GM12878 (cell line): Measurements from ENCODE around the gene RCE1. TPM values are rescaled to one million over a fixed set of nuclear protein-coding genes. Genes with fewer than 3 reads are reported as not detected.

Experiments used
- ATAC-seq: fragments of 200-7000 bp; cut with Tn5 transposase; 3 replicates; pipeline ENCODE4 v1.9.1; 2020; ENCODE audit warnings: mild to moderate bottlenecking, moderate library complexity
- BruUV-seq: library from RNA; stranded (reverse); fragments of 400-500 nt; replicated peaks from 2 replicates; lab custom pipeline; 2021; lab: Mats Ljungman, UMichigan
- CTCF ChIA-PET: fragments of 300-600 bp; sonication (Branson Sonifier 250); formaldehyde crosslinking; extraction: SDS; loops from one replicate; lab custom pipeline; 2021; ENCODE audit warnings: inconsistent platforms; lab: Yijun Ruan, JAX
- POLR2A ChIA-PET: fragments of 350-600 bp; formaldehyde crosslinking; extraction: SDS; loops from one replicate; lab custom pipeline; 2021; ENCODE audit warnings: inconsistent platforms; lab: Charles Lee
- RAD21 ChIA-PET: fragments of 300-600 bp; sonication (Branson Sonifier 250); formaldehyde crosslinking; loops from one replicate; lab custom pipeline; 2023; ENCODE audit warnings: antibody characterized with exemption; ENCODE audit not compliant: unreplicated experiment; lab: Charles Lee
- SMC1A ChIA-PET: fragments of 300-600 bp; sonication (Branson Sonifier 250); formaldehyde crosslinking; loops from one replicate; lab custom pipeline; 2023; ENCODE audit not compliant: unreplicated experiment, uncharacterized antibody; lab: Charles Lee
- DNase-seq: peaks from one replicate; pipeline ENCODE4 v3.0.0-alpha.2; 2011; ENCODE audit warnings: low read depth, low spot score
- FAIRE-seq: peaks from 3 replicates; lab custom pipeline; 2011; peaks lifted over from hg19 to GRCh38; lab: Jason Lieb, UNC
- H2AFZ ChIP-seq: 2 replicates; pipeline ENCODE4 v1.6.0; 2011; ENCODE audit warnings: low read depth, low read length, control low read depth; ENCODE audit not compliant: control insufficient read depth
- H3K27ac ChIP-seq: 2 replicates; pipeline ENCODE4 v1.5.1; 2011; ENCODE audit warnings: control low read depth; ENCODE audit not compliant: control insufficient read depth, insufficient read depth
- H3K27me3 ChIP-seq, 2 experiments: replicated peaks in 1 of 2; 2 replicates each; pipeline versions ENCODE4 v1.6.0 to v1.6.1; 2011; ENCODE audit warnings: low read length in 1 of 2; ENCODE audit not compliant: control insufficient read depth in 2 of 2, insufficient read depth in 2 of 2
- H3K36me3 ChIP-seq, 2 experiments: 2 replicates each; pipeline ENCODE4 v1.5.1; 2011; ENCODE audit warnings: low read length in 1 of 2; ENCODE audit not compliant: control insufficient read depth in 2 of 2, insufficient read depth in 2 of 2
- H3K4me1 ChIP-seq: 2 replicates; pipeline ENCODE4 v1.6.1; 2011; ENCODE audit warnings: mild to moderate bottlenecking, low read length, moderate library complexity, mixed read lengths; ENCODE audit not compliant: control insufficient read depth, insufficient read depth
- H3K4me2 ChIP-seq: 2 replicates; pipeline ENCODE4 v1.6.0; 2011; ENCODE audit warnings: control low read depth; ENCODE audit not compliant: control insufficient read depth, insufficient read depth
- H3K4me3 ChIP-seq: fragments of 200-600 bp; sonication (generic); 2 replicates; pipeline ENCODE4 v1.5.1; 2016
- H3K79me2 ChIP-seq: 2 replicates; pipeline ENCODE4 v1.6.0; 2011; ENCODE audit warnings: low read length; ENCODE audit not compliant: control insufficient read depth, insufficient read depth
- H3K9ac ChIP-seq: 2 replicates; pipeline ENCODE4 v1.8.0; 2011; ENCODE audit warnings: low read length, control low read depth, mixed read lengths; ENCODE audit not compliant: control insufficient read depth, insufficient read depth
- H3K9me3 ChIP-seq: replicated peaks from 3 replicates; pipeline ENCODE4 v1.5.1; 2011; ENCODE audit warnings: mild to moderate bottlenecking, low read length; ENCODE audit not compliant: control insufficient read depth, insufficient read depth
- H4K20me1 ChIP-seq: 2 replicates; pipeline ENCODE4 v1.6.0; 2011; ENCODE audit not compliant: control insufficient read depth, insufficient read depth
- ATF7 ChIP-seq: fragments of 450-650 bp; IDR thresholded peaks from 2 replicates; pipeline ENCODE4 v1.6.1; 2016; ENCODE audit warnings: low read depth, mild to moderate bottlenecking
- BCL11A ChIP-seq: IDR thresholded peaks from 2 replicates; pipeline ENCODE4 v1.6.1; 2011; ENCODE audit warnings: low read depth, low read length
- GATAD2B ChIP-seq: fragments of 450-650 bp; conservative IDR thresholded peaks from 2 replicates; pipeline ENCODE4 v1.6.1; 2017; ENCODE audit warnings: low read depth, mild to moderate bottlenecking, moderate library complexity
- HCFC1 ChIP-seq: fragments of 150-350 bp; IDR thresholded peaks from 2 replicates; pipeline ENCODE4 v1.6.1; 2014; ENCODE audit warnings: low read length
- HDAC2 ChIP-seq: fragments of 200-600 bp; sonication (generic); IDR thresholded peaks from 2 replicates; pipeline ENCODE4 v1.6.1; 2017
- IRF4 ChIP-seq: IDR thresholded peaks from 2 replicates; pipeline ENCODE4 v1.6.1; 2011; ENCODE audit warnings: low read depth, low read length
- LARP7 ChIP-seq: fragments of 450-650 bp; IDR thresholded peaks from 2 replicates; pipeline ENCODE4 v1.6.1; 2017; ENCODE audit warnings: mild to moderate bottlenecking
- NKRF ChIP-seq: fragments of 450-650 bp; conservative IDR thresholded peaks from 2 replicates; pipeline ENCODE4 v1.6.1; 2017; ENCODE audit warnings: mild to moderate bottlenecking, moderate library complexity
- PAX5 ChIP-seq: IDR thresholded peaks from 2 replicates; pipeline ENCODE4 v1.6.1; 2011; ENCODE audit warnings: low read depth, low read length, borderline replicate concordance
- POLR2AphosphoS5 ChIP-seq: IDR thresholded peaks from 2 replicates; pipeline ENCODE4 v1.6.1; 2011; ENCODE audit warnings: mild to moderate bottlenecking, low read length, inconsistent platforms
- RELA ChIP-seq: fragments of 450-650 bp; IDR thresholded peaks from 2 replicates; pipeline ENCODE4 v1.8.0; 2014; ENCODE audit warnings: borderline replicate concordance; ENCODE audit not compliant: partially characterized antibody
- RELB ChIP-seq: fragments of 450-650 bp; IDR thresholded peaks from 2 replicates; pipeline ENCODE4 v1.6.1; 2017; ENCODE audit warnings: low read depth, mild to moderate bottlenecking, moderate library complexity
- SMC3 ChIP-seq: IDR thresholded peaks from 2 replicates; pipeline ENCODE4 v1.6.1; 2011; ENCODE audit warnings: low read length, improper control_type of control experiment, borderline replicate concordance
- SP1 ChIP-seq: IDR thresholded peaks from one replicate; pipeline ENCODE4 v1.6.1; 2011; ENCODE audit warnings: low read depth, low read length
- WRNIP1 ChIP-seq: IDR thresholded peaks from 2 replicates; pipeline ENCODE4 v1.6.1; 2011; ENCODE audit warnings: low read depth, low read length, improper control_type of control experiment, borderline replicate concordance
- WGBS: methylation state at CpG from one replicate; pipeline ENCODE4 v1.1.6; 2016; ENCODE audit warnings: low lambda C conversion rate; ENCODE audit not compliant: insufficient replicate concordance, insufficient coverage; ENCODE audit errors: missing lambda C conversion rate; 5-methylcytosine and 5-hydroxymethylcytosine counted together
- in situ Hi-C: fragments of 300-500 bp; cut with MboI; formaldehyde crosslinking; loops from 9 replicates; pipeline ENCODE4 v1.14.3; 2018; ENCODE audit warnings: mixed read lengths
- intact Hi-C: fragments of 100-400 bp; cut with micrococcal nuclease; formaldehyde crosslinking; loops from one replicate; pipeline ENCODE4 v1.14.2; 2022; ENCODE audit not compliant: unreplicated experiment
- polyA plus RNA-seq, 11 experiments: library from polyadenylated mRNA; depleted of rRNA in 4 of 11; unstranded in 6 of 11; stranded (reverse) in 5 of 11; fragments of >200 nt; fragmentation: Nextera tagmentation in 4 of 11; fragmentation: Illumina TruSeq in 1 of 11; extraction: Ambion mirVana in 4 of 11; extraction: Trizol in 1 of 11; gene quantifications; 1 replicate in 1 of 11; 2 replicates in 10 of 11; pipeline versions ENCODE4 v1.2.1 to v1.2.3, GENCODE V29; 2011 to 2016; ENCODE audit warnings: inconsistent platforms in 2 of 11, missing spikeins in 2 of 11, low read depth in 1 of 11
- total RNA-seq, 4 experiments: library from RNA; depleted of rRNA in 3 of 4; stranded (reverse); fragments of >200 nt in 3 of 4; fragmentation: Illumina TruSeq in 1 of 4; extraction: Trizol in 1 of 4; gene quantifications; 2 replicates each; pipeline versions ENCODE4 v1.2.1 to v1.2.3, GENCODE V29; 2013 to 2021

RCE1 gene
- total and polyA plus RNA-seq, 10 of the 15 experiments (the other 5 are each of a cell fraction or from before 2014, with no cell fraction given) = 0.79 to 32.9 (median 16.4) TPM

GRCh38 chr11:66854231-66854661 lies 11.0 kb downstream of the RCE1 start:
- no peak for FAIRE-seq
- CTCF ChIA-PET = interaction anchor here (1.0 to 1.5 kb wide), 2 partner anchors 9 to 10 kb away, joined by 3 read pairs; no protein-coding TSS in a partner anchor

GRCh38 chr11:66854729-66855211 lies 11.5 kb downstream of the RCE1 start:
- SMC1A ChIA-PET = interaction anchor here (1.1 to 2.2 kb wide), 2 partner anchors 12 to 26 kb away, joined by 3 to 14 read pairs; partner anchors contain the start of gene RCE1
- 90% methylated on average over 15 of the region's 15 CpGs for WGBS
- Histone ChIP-seq H3K9ac (no peak overlapping the region), H3K4me1 (peaks cover 6% of the 10 kb centered on the region), H3K27ac (no peak overlapping the region), H3K79me2 (peaks cover 8% of the 10 kb centered on the region), H4K20me1 (no peaks in the 10 kb centered on the region), H3K36me3 (no peaks in the 10 kb centered on the region), H3K4me2 (no peak overlapping the region), H3K27me3 (no peaks in the 10 kb centered on the region), H2AFZ (no peak overlapping the region), H3K4me3 (no peak overlapping the region), H3K9me3 (no peaks in the 10 kb centered on the region)
- no peak for DNase-seq
- in situ Hi-C loops = no loop called here
- intact Hi-C loops = no loop called here
- TF ChIP-seq LARP7 = no peak
- TF ChIP-seq RELB = no peak
- TF ChIP-seq SP1 = no peak
- TF ChIP-seq NKRF = no peak
- no peak for TF ChIP-seq ATF7
- TF ChIP-seq GATAD2B = no peak
- no peak for TF ChIP-seq HDAC2
- TF ChIP-seq SMC3 = no peak
- TF ChIP-seq HCFC1 = no peak
- no peak for TF ChIP-seq BCL11A
- TF ChIP-seq POLR2AphosphoS5 = no peak
- TF ChIP-seq RELA = no peak
- no peak for TF ChIP-seq IRF4
- ATAC-seq = no peak
- no peak for FAIRE-seq
- POLR2A ChIA-PET = interaction anchor here (1.0 to 2.7 kb wide), 2 partner anchors 11 to 260 kb away, joined by 3 to 49 read pairs; partner anchors contain the start of gene RCE1
- no TSS peak for BruUV-seq
- CTCF ChIA-PET = interaction anchor here (0.6 to 1.7 kb wide), 4 partner anchors 9 to 1627 kb away, joined by 3 to 5 read pairs (median 3); no protein-coding TSS in a partner anchor
- RAD21 ChIA-PET = interaction anchor here (1.3 kb wide), 1 partner anchor 251 kb away, joined by 3 read pairs; no protein-coding TSS in a partner anchor

More at GRCh38 chr11:66854231-66854661, 11.0 kb downstream of the RCE1 start:
- Histone ChIP-seq H3K9me3 (no peaks in the 10 kb centered on the region), H2AFZ (no peak overlapping the region), H3K36me3 (no peaks in the 10 kb centered on the region), H3K4me3 (no peak overlapping the region), H3K4me1 (peaks cover 6% of the 10 kb centered on the region), H4K20me1 (no peaks in the 10 kb centered on the region), H3K9ac (no peak overlapping the region), H3K79me2 (peaks cover 8% of the 10 kb centered on the region), H3K27ac (no peak overlapping the region), H3K27me3 (no peaks in the 10 kb centered on the region), H3K4me2 (no peak overlapping the region)
- WGBS = 73% methylated on average over 12 of the region's 12 CpGs
- TF ChIP-seq WRNIP1 = no peak
- TF ChIP-seq PAX5 = no peak
- TF ChIP-seq RELA = no peak
- intact Hi-C loops (no loop called here), in situ Hi-C loops (no loop called here)
- POLR2A ChIA-PET = interaction anchor here (2.7 kb wide), 1 partner anchor 10 kb away, joined by 49 read pairs; the partner anchor contains the start of gene RCE1
- BruUV-seq = no TSS peak
- RAD21 ChIA-PET = interaction anchor here (1.3 kb wide), 1 partner anchor 252 kb away, joined by 3 read pairs; no protein-coding TSS in a partner anchor
- ATAC-seq = no peak
- DNase-seq = no peak
- SMC1A ChIA-PET = interaction anchor here (2.2 kb wide), 1 partner anchor 11 kb away, joined by 14 read pairs; the partner anchor contains the start of gene RCE1
